SU-DHL-6 (cell line): ENCODE data around the gene ANKRD28.

Experiments
- EZH2phosphoT487 ChIP-seq: fragments of 200-600 bp; sonication (generic), shearing (Covaris generic); conservative IDR thresholded peaks from 2 replicates; pipeline ENCODE4 v1.6.1; 2018; ENCODE audit warnings: mild to moderate bottlenecking, antibody characterized with exemption, low read length, moderate library complexity, mixed read lengths
- TF ChIP-seq, protein P1 (sequence below): fragments of 200-600 bp; sonication (generic); IDR thresholded peaks from one replicate; pipeline ENCODE4 v1.5.1; 2017; ENCODE audit warnings: antibody characterized with exemption, mild to moderate bottlenecking, low read length, moderate library complexity; ENCODE audit not compliant: insufficient read depth, poor library complexity, severe bottlenecking

DNA sequence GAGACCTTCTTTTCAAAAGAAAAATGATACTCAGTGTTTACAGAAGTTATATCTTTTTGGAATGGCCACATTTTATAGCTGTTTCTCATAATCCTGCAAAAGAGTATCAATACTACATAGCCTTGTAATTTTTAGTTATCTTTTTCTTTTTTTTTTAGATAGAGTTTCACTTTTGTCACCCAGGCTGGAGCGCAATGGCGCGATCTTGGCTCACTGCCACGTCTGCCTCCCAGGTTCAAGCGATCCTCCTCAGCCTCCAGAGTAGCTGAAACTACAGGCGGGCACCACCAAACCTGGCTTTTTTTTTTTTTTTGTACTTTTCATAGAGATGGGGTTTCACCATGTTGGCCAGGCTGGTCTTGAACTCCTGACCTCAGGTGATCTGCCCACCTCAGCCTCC is 53.6 kb downstream of the ANKRD28 start:
- TF ChIP-seq, protein P1, sequence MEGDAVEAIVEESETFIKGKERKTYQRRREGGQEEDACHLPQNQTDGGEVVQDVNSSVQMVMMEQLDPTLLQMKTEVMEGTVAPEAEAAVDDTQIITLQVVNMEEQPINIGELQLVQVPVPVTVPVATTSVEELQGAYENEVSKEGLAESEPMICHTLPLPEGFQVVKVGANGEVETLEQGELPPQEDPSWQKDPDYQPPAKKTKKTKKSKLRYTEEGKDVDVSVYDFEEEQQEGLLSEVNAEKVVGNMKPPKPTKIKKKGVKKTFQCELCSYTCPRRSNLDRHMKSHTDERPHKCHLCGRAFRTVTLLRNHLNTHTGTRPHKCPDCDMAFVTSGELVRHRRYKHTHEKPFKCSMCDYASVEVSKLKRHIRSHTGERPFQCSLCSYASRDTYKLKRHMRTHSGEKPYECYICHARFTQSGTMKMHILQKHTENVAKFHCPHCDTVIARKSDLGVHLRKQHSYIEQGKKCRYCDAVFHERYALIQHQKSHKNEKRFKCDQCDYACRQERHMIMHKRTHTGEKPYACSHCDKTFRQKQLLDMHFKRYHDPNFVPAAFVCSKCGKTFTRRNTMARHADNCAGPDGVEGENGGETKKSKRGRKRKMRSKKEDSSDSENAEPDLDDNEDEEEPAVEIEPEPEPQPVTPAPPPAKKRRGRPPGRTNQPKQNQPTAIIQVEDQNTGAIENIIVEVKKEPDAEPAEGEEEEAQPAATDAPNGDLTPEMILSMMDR: no peak
- no peak for TF ChIP-seq EZH2phosphoT487
